Fibroblast of lung (primary cell): ENCODE measurements around the gene METTL23. TPM values are rescaled to one million over a fixed set of nuclear protein-coding genes. Genes with fewer than 3 reads are reported as not detected.
A peak's percentile ranks its signal among the peaks of the same experiment; 100 is the strongest.
"Not testable (repeated sequence)": the region's sequence is repeated elsewhere in the genome, so short reads cannot be mapped to it uniquely, and the experiment has no call there.

ENCODE experiments used
- DNase-seq, 2 donors: peaks; one replicate each; pipeline versions ENCODE4 v3.0.0 to v3.0.0-alpha.2; 2010; ENCODE audit warnings: low read depth in 2 of 2
- H2AFZ ChIP-seq: 2 replicates; pipeline ENCODE4 v1.5.1; 2012; ENCODE audit warnings: low read length, control low read depth, inconsistent platforms
- H3K27ac ChIP-seq: 2 replicates; pipeline ENCODE4 v1.5.1; 2011; ENCODE audit warnings: low read length, control low read depth; ENCODE audit not compliant: insufficient read depth
- H3K27me3 ChIP-seq: 2 replicates; pipeline ENCODE4 v1.5.1; 2011; ENCODE audit warnings: mild to moderate bottlenecking, low read length; ENCODE audit not compliant: control insufficient read depth, insufficient read depth
- H3K36me3 ChIP-seq: 2 replicates; pipeline ENCODE4 v1.5.1; 2011; ENCODE audit warnings: low read length; ENCODE audit not compliant: control insufficient read depth, insufficient read depth
- H3K4me1 ChIP-seq: 2 replicates; pipeline ENCODE4 v1.5.1; 2011; ENCODE audit warnings: low read length; ENCODE audit not compliant: control insufficient read depth, insufficient read depth; ENCODE audit errors: extremely low read depth
- H3K4me2 ChIP-seq: 2 replicates; pipeline ENCODE4 v1.5.1; 2011; ENCODE audit warnings: low read length, control low read depth; ENCODE audit not compliant: insufficient read depth; ENCODE audit errors: extremely low read depth
- H3K4me3 ChIP-seq, 4 experiments: fragments of 200-600 bp in 1 of 4; sonication (generic) in 1 of 4; replicated peaks in 1 of 4; 2 replicates each; pipeline ENCODE4 v1.5.1; 2011 to 2016; ENCODE audit warnings: low read length in 4 of 4, low read depth in 3 of 4, mild to moderate bottlenecking in 3 of 4, control low read depth in 2 of 4, inconsistent platforms in 1 of 4, mixed read lengths in 1 of 4; ENCODE audit not compliant: insufficient read depth in 1 of 4; ENCODE audit errors: control extremely low read depth in 1 of 4
- H3K79me2 ChIP-seq: 2 replicates; pipeline ENCODE4 v1.5.1; 2012; ENCODE audit warnings: mild to moderate bottlenecking, low read length, inconsistent platforms; ENCODE audit not compliant: control insufficient read depth, insufficient read depth
- H3K9ac ChIP-seq: 2 replicates; pipeline ENCODE4 v1.5.1; 2011; ENCODE audit warnings: mild to moderate bottlenecking, low read length, control low read depth; ENCODE audit not compliant: insufficient read depth
- H3K9me3 ChIP-seq: 2 replicates; pipeline ENCODE4 v1.5.1; 2012; ENCODE audit warnings: low read depth, low read length; ENCODE audit not compliant: control insufficient read depth, insufficient read depth
- H4K20me1 ChIP-seq: 2 replicates; pipeline ENCODE4 v1.5.1; 2011; ENCODE audit warnings: low read length; ENCODE audit not compliant: control insufficient read depth, insufficient read depth; ENCODE audit errors: extremely low read depth
- CTCF ChIP-seq, 2 donors: IDR thresholded peaks in 1 of 2; conservative IDR thresholded peaks in 1 of 2; 1 replicate in 1 of 2; 2 replicates in 1 of 2; pipeline ENCODE4 v1.5.1; 2011 to 2012; ENCODE audit warnings: low read length in 2 of 2, control low read depth in 1 of 2, inconsistent platforms in 1 of 2, low read depth in 1 of 2, mild to moderate bottlenecking in 1 of 2
- EZH2 ChIP-seq: IDR thresholded peaks from 2 replicates; pipeline ENCODE4 v1.5.1; 2012; ENCODE audit warnings: low read length, control low read depth, mild to moderate bottlenecking; ENCODE audit errors: missing control alignments
- polyA plus RNA-seq, 2 donors: library from polyadenylated mRNA; depleted of rRNA in 1 of 2; stranded (reverse) in 1 of 2; unstranded in 1 of 2; fragments of >200 nt; gene quantifications; 2 replicates each; pipeline ENCODE4 v1.2.1, GENCODE V29; 2011 to 2012; ENCODE audit warnings: missing spikeins in 1 of 2
- total RNA-seq: library from RNA; depleted of rRNA; stranded (reverse); fragments of >200 nt; gene quantifications from 2 replicates; pipeline ENCODE4 v1.2.1, GENCODE V29; 2014

Gene METTL23
- total and polyA plus RNA-seq, 2 donors (not counting 1 experiment from before 2014, with no cell fraction given), result 26.4 to 35.1 TPM

- H3K27ac ChIP-seq, result no peak overlapping the region
- DNase-seq, result peak in 1 of 2 donors; percentile 67
- H4K20me1 ChIP-seq, result no peaks in the 10 kb centered on the region
- no peaks in the 10 kb centered on the region for H3K27me3 ChIP-seq
- TF ChIP-seq CTCF (conservative IDR thresholded peaks at IDR 0.05 in 1 of 2, IDR thresholded peaks at IDR 0.05 in 1 of 2; ENCODE audit: low read depth in 1 of 2, low read length in 2 of 2) (no peak), EZH2 (no peak)
- H3K36me3 ChIP-seq, result no peaks in the 10 kb centered on the region
- H3K79me2 ChIP-seq, result peaks cover 66% of the 10 kb centered on the region
- peaks cover 28% of the 10 kb centered on the region for H3K4me1 ChIP-seq
- H3K4me3 ChIP-seq, result no peak overlapping the region
- no peak overlapping the region for H3K4me2 ChIP-seq
- no peak overlapping the region for H2AFZ ChIP-seq
- no peak overlapping the region for H3K9ac ChIP-seq
- no peaks in the 10 kb centered on the region for H3K9me3 ChIP-seq
These were observed 29.6 kb upstream of the METTL23 start for GRCh38 chr17:76696763-76697701.

- Histone ChIP-seq H3K27me3 (no peaks in the 10 kb centered on the region), H3K4me2 (no peak overlapping the region), H4K20me1 (no peaks in the 10 kb centered on the region), H3K9me3 (no peaks in the 10 kb centered on the region), H3K27ac (no peak overlapping the region), H3K36me3 (no peaks in the 10 kb centered on the region), H3K79me2 (peaks cover 72% of the 10 kb centered on the region), H2AFZ (no peak overlapping the region), H3K4me3 (no peak overlapping the region), H3K9ac (no peak overlapping the region), H3K4me1 (peaks cover 29% of the 10 kb centered on the region)
- DNase-seq, result peak; percentile 72 to 82
- TF ChIP-seq CTCF (conservative IDR thresholded peaks at IDR 0.05 in 1 of 2, IDR thresholded peaks at IDR 0.05 in 1 of 2; ENCODE audit: low read depth in 1 of 2, low read length in 2 of 2) (no peak), EZH2 (no peak)
These were observed 28.8 kb upstream of the METTL23 start for GRCh38 chr17:76697702-76698465.

GRCh38 chr17:76698466-76698977 lies 28.1 kb upstream of the METTL23 start:
- not testable (repeated sequence) for DNase-seq, H3K27ac ChIP-seq, H3K9me3 ChIP-seq, H3K4me2 ChIP-seq, H3K36me3 ChIP-seq, H3K4me3 ChIP-seq, H2AFZ ChIP-seq, H3K27me3 ChIP-seq, H4K20me1 ChIP-seq, H3K9ac ChIP-seq
- peaks cover 29% of the 10 kb centered on the region for H3K4me1 ChIP-seq
- H3K79me2 ChIP-seq, result peaks cover 78% of the 10 kb centered on the region
